ENCODE results near the gene GSTP1. TPM values are rescaled to one million over a fixed set of nuclear protein-coding genes. Genes with fewer than 3 reads are reported as not detected.
"Not testable (repeated sequence)": the region's sequence is repeated elsewhere in the genome, so short reads cannot be mapped to it uniquely, and the experiment has no call there.

Gene GSTP1
- total and polyA plus RNA-seq, 9 of the 15 experiments (the other 6 are each of a cell fraction or from before 2014, with no cell fraction given), result 592 to 2,150 (median 1,204) TPM

- H3K36me3 ChIP-seq (ENCODE audit: control insufficient read depth, insufficient read depth, low read length); H3K79me2 ChIP-seq (ENCODE audit: control insufficient read depth, insufficient read depth, low read length); intact Hi-C loops (cut with micrococcal nuclease); H4K20me1 ChIP-seq (replicated peaks; ENCODE audit: control insufficient read depth, insufficient read depth, low read length); H3K27me3 ChIP-seq (ENCODE audit: control insufficient read depth in 2 of 2, insufficient read depth in 2 of 2, low read length in 2 of 2); H3K4me2 ChIP-seq (ENCODE audit: insufficient read depth, low read length); DNase-seq (ENCODE audit: extremely low read depth in 1 of 4, low spot score in 3 of 4); FAIRE-seq; CTCF ChIA-PET (ENCODE audit: low intra/inter-chr PET ratio); H3K27ac ChIP-seq (ENCODE audit: extremely low read depth, low read depth, low read length); BruUV-seq (replicated peaks); H3K9ac ChIP-seq (ENCODE audit: insufficient read depth in 1 of 2, low read depth in 2 of 2, low read length in 2 of 2); H3K9me3 ChIP-seq (replicated peaks; ENCODE audit: control insufficient read depth, insufficient read depth, low read depth, low read length); H2AFZ ChIP-seq (ENCODE audit: low read depth, low read length); ATAC-seq; H3K9me1 ChIP-seq (ENCODE audit: control insufficient read depth, insufficient read depth, low read length); H3K4me3 ChIP-seq: not testable (repeated sequence)
- in situ Hi-C loops (cut with MboI), result loop anchor here (25.0 kb wide), 1 partner anchor 1139 kb away; the partner anchor contains the start of gene GAL
- POLR2A ChIA-PET, result interaction anchor here (0.7 to 0.9 kb wide), 3 partner anchors 9 to 141 kb away, joined by 3 to 4 read pairs (median 3); no protein-coding TSS in a partner anchor
- 21% methylated on average over 4 of the region's 4 CpGs for WGBS (ENCODE audit: insufficient coverage, low coverage, missing lambda C conversion rate)
- H3K4me1 ChIP-seq (replicated peaks in 1 of 2; ENCODE audit: control insufficient read depth in 2 of 2, insufficient read depth in 2 of 2, low read length in 2 of 2), result peaks cover 9 to 11% of the 10 kb centered on the region in 2 experiments; a peak in 3 of 5 replicates
Measured at GRCh38 chr11:67548112-67548511, 35.5 kb upstream of the GSTP1 start.

- intact Hi-C loops (cut with micrococcal nuclease) (no loop called here), in situ Hi-C loops (cut with MboI) (loop anchor here (25.0 kb wide), 1 partner anchor 1139 kb away; the partner anchor contains the start of gene GAL)
- WGBS (ENCODE audit: insufficient coverage, low coverage, missing lambda C conversion rate), result 26% methylated on average over 9 of the region's 9 CpGs
- TF ChIP-seq CBX5 (IDR thresholded peaks at IDR 0.05; ENCODE audit: borderline replicate concordance, low read depth) (no peak), POLR2B (IDR thresholded peaks at IDR 0.05; ENCODE audit: low read depth, partially characterized antibody) (no peak), ID3 (CRISPR knock-in tag; IDR thresholded peaks at IDR 0.05) (no peak), ID3 (tag; IDR thresholded peaks at IDR 0.05) (no peak), ETV5 (CRISPR knock-in tag; IDR thresholded peaks at IDR 0.05; ENCODE audit: low read depth) (no peak), TEAD2 (tag; IDR thresholded peaks at IDR 0.05) (no peak), GABPB2 (CRISPR knock-in tag; conservative IDR thresholded peaks at IDR 0.05) (no peak), GATAD2B (IDR thresholded peaks at IDR 0.05; ENCODE audit: borderline replicate concordance) (no peak), ZSCAN32 (CRISPR knock-in tag; IDR thresholded peaks at IDR 0.05) (no peak), NCOA6 (IDR thresholded peaks at IDR 0.05) (no peak), EP300 (IDR thresholded peaks at IDR 0.05; ENCODE audit: low read length) (no peak), PHB (CRISPR knock-in tag; IDR thresholded peaks at IDR 0.05) (no peak), CC2D1A (IDR thresholded peaks at IDR 0.05) (no peak), SRSF3 (IDR thresholded peaks at IDR 0.05; ENCODE audit: insufficient read depth, low read length) (no peak)
- no peaks in the 10 kb centered on the region for H3K9me1 ChIP-seq (ENCODE audit: control insufficient read depth, insufficient read depth, low read length)
- no TSS peak for BruUV-seq (replicated peaks)
- DNase-seq (ENCODE audit: extremely low read depth in 1 of 4, low spot score in 3 of 4) (peak in 1 of 4 experiments; percentile 2), FAIRE-seq (no peak), ATAC-seq (no peak)
- no peaks in the 10 kb centered on the region for H4K20me1 ChIP-seq (replicated peaks; ENCODE audit: control insufficient read depth, insufficient read depth, low read length)
- no peak overlapping the region for H2AFZ ChIP-seq (ENCODE audit: low read depth, low read length)
- H3K4me1 ChIP-seq (replicated peaks in 1 of 2; ENCODE audit: control insufficient read depth in 2 of 2, insufficient read depth in 2 of 2, low read length in 2 of 2), result peaks cover 9 to 11% of the 10 kb centered on the region in 2 experiments; a peak in 3 of 5 replicates
- H3K79me2 ChIP-seq (ENCODE audit: control insufficient read depth, insufficient read depth, low read length), result no peaks in the 10 kb centered on the region
- H3K9me3 ChIP-seq (replicated peaks; ENCODE audit: control insufficient read depth, insufficient read depth, low read depth, low read length), result no peaks in the 10 kb centered on the region; the same call in 1 of the 2 replicates
- H3K27me3 ChIP-seq (ENCODE audit: control insufficient read depth in 2 of 2, insufficient read depth in 2 of 2, low read length in 2 of 2), result no peaks in the 10 kb centered on the region
- CTCF ChIA-PET (ENCODE audit: low intra/inter-chr PET ratio), result no interaction called here
- no peak overlapping the region for H3K27ac ChIP-seq (ENCODE audit: extremely low read depth, low read depth, low read length)
- H3K4me3 ChIP-seq, result no peak overlapping the region
- no peak overlapping the region for H3K9ac ChIP-seq (ENCODE audit: insufficient read depth in 1 of 2, low read depth in 2 of 2, low read length in 2 of 2)
- POLR2A ChIA-PET, result interaction anchor here (0.9 kb wide), 2 partner anchors 8 to 34 kb away, joined by 3 to 4 read pairs; no protein-coding TSS in a partner anchor
- no peaks in the 10 kb centered on the region for H3K36me3 ChIP-seq (ENCODE audit: control insufficient read depth, insufficient read depth, low read length)
- no peak overlapping the region for H3K4me2 ChIP-seq (ENCODE audit: insufficient read depth, low read length)
Measured at GRCh38 chr11:67548555-67549110, 35.0 kb upstream of the GSTP1 start.
